Lung microvascular endothelial cell (primary cell): ENCODE results near the gene TLNRD1. TPM values are rescaled to one million over a fixed set of nuclear protein-coding genes. Genes with fewer than 3 reads are reported as not detected.

Experiments used
- DNase-seq, 2 donors: peaks; one replicate each; pipeline versions ENCODE4 v3.0.0 to v3.0.0-alpha.2; 2010; ENCODE audit warnings: low read depth in 2 of 2
- total RNA-seq: library from RNA; depleted of rRNA; stranded (reverse); fragments of >200 nt; gene quantifications from 2 replicates; pipeline ENCODE4 v1.2.1, GENCODE V29; 2014

The TLNRD1 gene
- total RNA-seq, 1 donor from 2014 or later, result 9.9 TPM

- DNase-seq, result peak; percentile 76 to 80
These were observed 23.1 kb upstream of the TLNRD1 start for GRCh38 chr15:80977627-80978036.

GRCh38 chr15:80978685-80979329 is 21.9 kb upstream of the TLNRD1 start:
- DNase-seq, result peak; percentile 43 to 79

GRCh38 chr15:80979538-80980200 is 21.1 kb upstream of the TLNRD1 start:
- no peak for DNase-seq

DNA sequence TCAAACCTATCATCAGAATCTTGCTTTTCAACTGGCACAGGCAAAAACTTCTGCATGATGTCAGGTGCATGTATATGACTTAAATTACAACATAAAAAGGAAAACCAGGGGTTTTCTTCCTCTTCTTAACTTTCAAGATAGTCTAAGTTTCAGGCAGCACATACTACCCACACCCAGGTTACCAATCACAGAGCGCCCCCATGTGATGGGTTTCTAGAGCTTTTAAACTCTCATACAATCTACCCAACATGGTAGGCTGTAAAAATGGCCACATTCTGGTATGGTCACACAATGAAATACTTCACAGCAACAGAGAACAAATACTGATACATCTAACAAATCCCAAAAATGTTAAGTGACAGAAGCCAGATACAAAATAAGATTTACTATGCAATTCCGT is 18.5 kb upstream of the TLNRD1 start:
- no peak for DNase-seq

DNA sequence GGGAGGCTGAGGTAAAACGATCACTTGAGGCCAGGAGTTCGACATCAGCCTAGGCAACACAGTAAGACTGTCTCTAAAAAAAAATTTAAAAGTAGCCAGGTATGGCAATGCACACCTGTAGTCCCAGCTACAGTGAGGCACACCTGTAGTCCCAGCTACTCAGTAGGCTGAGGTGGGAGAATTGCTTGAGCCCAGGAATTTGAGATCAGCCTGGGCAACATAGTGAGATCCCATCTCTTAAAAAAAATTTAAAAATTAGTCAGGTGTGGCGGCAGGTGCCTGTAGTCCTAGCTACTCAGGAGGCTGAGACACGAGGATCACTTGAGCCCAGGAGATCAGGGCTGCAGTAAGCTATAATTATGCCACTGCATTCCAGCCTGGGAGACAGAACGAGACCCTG is 17.9 kb upstream of the TLNRD1 start:
- no peak for DNase-seq

- no peak for DNase-seq
These were observed 15.9 kb upstream of the TLNRD1 start for GRCh38 chr15:80984856-80985255.

DNA sequence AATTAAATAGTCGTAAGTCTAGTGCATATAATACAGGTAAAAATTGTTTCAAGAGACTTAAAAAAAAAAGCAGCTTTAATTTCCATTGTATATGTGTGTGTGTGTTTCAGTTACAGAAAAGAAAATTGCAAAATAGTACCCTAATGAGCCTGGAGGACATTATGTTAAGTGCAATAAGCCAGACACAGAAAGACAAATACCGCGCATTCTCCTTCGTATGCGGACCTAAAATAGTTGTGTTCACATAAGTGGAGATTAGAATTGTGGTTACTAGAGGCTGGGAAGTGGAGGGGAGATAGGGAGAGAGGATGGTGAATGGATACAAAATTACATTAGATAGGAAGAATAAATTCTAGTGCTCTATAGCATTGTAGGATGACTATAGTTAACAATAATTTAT is 14.7 kb upstream of the TLNRD1 start:
- DNase-seq, result no peak

DNA sequence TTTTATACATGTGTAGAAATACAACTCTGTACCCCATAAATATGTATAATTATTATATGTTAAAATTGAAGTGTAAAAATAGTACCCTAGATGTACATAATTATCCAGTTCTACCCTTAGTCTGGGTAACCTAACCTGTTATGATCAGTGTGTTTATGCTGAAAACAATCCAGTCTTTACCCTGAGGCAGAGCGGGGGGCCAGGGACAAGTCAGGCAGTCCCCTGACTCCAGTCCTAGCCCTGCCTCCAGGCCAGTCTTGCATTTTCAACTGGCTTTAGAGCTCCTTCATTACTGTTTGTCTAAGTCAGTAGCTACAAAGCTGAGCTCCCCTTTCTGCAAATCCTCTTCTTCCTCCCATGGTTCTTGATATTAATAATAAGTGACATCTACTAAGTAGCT is 14.2 kb upstream of the TLNRD1 start:
- DNase-seq, result no peak

GRCh38 chr15:80988148-80988796 is 12.5 kb upstream of the TLNRD1 start:
- DNase-seq, result no peak

GRCh38 chr15:80989081-80989517 is 11.6 kb upstream of the TLNRD1 start:
- DNase-seq, result no peak

DNA sequence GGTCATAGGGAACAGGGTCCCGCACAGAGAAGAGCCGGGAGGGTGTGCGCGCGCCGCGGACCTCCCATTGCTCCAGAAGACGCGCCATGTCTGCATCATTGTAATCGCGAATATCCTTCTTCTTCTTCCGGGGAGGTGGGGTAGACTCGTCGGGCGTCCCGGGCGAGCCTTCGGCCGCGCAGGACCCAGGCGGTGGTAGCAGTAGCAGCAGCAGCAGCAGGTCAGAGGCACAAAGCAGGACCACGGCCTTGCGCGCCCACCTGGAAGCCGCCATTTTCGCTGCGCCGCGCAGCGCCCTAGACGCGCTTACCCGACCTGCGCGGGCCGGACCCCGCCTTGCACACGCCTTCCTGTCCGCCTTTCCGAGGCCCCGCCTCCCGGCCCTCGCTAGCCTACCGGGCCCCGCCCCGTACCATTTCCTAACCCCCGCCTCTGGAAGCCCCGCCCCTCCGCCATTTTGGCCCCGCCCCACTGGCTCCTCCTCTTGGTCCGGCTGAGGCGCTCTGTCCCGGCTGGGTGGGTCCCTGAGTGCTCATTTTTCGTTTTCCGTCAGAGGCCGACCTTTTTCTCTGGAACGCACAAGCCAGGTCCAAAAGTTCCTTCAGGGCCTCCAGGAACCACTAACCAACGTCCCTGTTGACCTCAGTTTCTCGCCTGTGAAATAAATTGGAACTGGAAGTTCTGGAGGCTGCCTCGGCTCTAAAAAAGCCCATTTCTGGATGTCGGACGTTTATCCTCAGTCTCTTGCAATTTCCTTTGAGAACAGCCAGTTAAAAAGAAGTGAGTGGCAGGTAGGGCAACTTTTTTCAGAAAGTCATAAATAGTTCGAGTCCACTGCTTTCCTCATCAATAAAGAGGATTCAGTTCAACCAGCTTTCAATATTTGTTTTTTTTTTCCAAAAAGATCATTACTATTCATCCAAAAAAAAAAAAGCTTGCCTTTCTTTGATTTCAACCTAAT is 10.9 kb upstream of the TLNRD1 start, which contains the start of gene MESD:
TSS of gene MESD (minus strand) at position 302 of the 961 bp plus-strand sequence. CDS start at position 274, 28 bp downstream.
- peak; percentile 97 for DNase-seq

- no peak for DNase-seq
These were observed 9.8 kb upstream of the TLNRD1 start for GRCh38 chr15:80990955-80991354.

DNA sequence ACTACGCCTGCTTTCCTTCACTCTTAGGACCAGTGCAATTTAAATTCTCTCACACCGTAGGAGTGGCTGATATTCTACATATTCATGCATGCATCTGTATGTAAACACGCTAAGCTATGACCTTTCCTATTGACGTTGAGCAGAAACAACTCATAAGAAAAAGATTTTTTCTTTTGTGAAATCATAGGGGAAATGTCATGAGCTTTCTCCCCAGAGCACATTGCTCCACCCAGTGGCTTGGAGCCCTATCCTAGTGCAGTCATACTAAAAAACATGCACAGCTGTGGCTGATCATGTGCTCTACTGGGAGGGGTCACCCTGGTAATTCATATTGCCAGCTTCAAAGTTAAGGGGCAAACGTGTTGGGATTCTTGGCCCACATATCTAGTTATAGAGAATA is 9.3 kb upstream of the TLNRD1 start:
- DNase-seq, result peak in 1 of 2 donors; percentile 24

DNA sequence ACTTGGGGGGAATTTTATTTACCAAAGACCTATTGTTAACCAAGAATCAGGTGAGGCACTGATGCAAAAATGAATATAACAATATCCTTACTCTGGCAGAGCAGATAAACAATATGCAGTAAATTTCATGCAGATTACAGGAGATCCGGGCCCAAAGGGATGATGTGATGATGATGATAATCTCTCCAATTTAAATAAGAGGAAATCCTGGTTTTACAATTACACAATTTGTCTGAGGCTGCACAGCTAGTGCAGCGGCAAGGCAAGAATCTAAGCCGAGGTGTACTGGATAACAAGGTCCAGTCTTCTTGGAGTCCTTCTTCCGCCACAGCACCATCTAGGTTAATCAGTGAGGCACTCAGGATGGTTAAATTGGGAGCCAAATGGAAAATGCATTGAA is 8.7 kb upstream of the TLNRD1 start:
- no peak for DNase-seq

DNA sequence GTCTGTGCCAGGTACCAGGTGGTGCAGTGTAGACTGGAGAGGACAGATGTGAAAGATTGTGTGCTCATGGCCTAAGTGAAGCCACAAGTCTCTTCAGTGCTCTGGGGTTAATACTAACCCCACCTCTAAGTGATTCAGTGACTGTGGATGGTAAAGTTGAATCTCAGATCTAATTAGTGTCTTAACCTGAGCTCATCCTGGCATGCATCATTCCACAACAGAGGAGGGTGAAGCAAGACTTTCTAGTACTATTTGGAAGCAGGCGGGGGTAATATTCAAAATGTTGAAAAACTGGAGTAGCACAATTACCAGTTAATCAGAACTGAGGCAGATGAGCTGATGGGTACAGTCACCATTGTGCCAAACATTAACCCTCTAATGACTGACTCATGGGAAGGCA is 8.3 kb upstream of the TLNRD1 start:
- no peak for DNase-seq

DNA sequence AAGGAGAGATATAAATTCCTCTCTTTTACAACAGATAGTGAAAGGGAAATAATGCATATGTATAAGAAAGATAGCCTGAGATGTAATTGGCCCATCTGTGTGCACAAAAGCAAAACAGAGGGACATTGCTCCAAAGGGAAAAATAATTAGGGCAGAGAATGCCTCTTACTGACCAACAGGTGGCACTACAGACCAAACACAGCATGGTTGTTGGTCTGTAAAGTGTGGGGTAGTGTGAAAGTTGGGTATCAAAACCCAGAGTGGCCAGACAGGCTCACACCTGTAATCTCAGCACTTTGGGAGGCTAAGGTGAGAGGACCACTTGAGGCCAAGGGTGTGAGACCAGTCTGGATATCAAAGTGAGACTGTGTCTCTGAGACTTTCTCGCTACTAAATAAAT is 4.5 kb upstream of the TLNRD1 start:
- peak; percentile 44 to 46 for DNase-seq

DNA sequence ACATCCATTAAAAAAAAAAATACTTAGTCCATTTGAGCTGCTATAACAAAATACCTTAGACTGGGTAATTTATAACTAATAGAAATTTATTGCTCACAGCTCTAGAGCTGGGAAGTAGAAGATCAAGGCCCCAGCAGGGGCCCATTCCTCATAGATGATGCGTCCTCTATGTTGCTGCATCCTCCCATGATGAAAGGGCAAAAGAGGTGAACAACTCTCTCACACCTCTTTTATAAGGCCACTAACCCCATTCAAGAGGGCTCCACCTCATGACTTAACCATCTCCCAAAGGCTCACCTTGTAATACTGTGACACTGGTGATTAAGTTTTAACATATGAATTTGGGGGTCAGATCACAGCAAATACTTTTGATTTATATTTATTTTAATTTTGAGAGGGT is 3.0 kb upstream of the TLNRD1 start:
- DNase-seq, result no peak

GRCh38 chr15:80998251-80998650 is 2.5 kb upstream of the TLNRD1 start:
- DNase-seq, result no peak

DNA sequence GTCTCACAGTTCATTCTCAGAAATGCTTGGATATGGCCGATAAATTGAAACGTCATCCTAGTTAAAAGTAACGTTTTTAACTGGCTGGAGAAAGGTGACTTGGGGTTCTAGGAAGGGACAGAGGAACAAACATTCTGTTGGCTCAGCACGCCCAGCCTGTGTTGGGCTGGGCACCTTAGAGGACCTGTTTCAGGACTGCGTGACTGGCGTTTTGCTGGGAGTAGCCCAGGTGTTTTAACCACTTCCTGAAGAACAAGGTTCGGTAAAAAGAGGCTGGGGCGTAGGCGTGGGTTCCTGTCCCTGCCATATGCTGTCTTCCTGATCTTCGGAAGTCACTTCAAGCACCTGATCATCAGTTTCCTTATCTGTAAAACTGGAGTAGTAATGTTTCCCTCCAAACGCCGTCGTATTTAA is 1.1 kb upstream of the TLNRD1 start:
- DNase-seq, result no peak

- peak in 1 of 2 donors; percentile 45 for DNase-seq
These were observed 539 bp upstream of the TLNRD1 start for GRCh38 chr15:81000144-81000623.
